K562 (cell line): ENCODE results near the gene LRRC49. TPM values are rescaled to one million over a fixed set of nuclear protein-coding genes. Genes with fewer than 3 reads are reported as not detected.

Experiments used
- ATAC-seq: fragments of 200-7000 bp; cut with Tn5 transposase; 3 replicates; pipeline ENCODE4 v1.9.1; 2020; ENCODE audit warnings: moderate library complexity
- BruUV-seq: library from RNA; stranded (reverse); fragments of 400-500 nt; replicated peaks from 2 replicates; lab custom pipeline; 2021; lab: Mats Ljungman, UMichigan
- CTCF ChIA-PET: fragments of 300-600 bp; formaldehyde crosslinking; extraction: SDS; loops from one replicate; lab custom pipeline; 2021; ENCODE audit warnings: low intra/inter-chr PET ratio; lab: Yijun Ruan, JAX
- POLR2A ChIA-PET: fragments of 300-600, 350-650 bp; sonication (Branson Sonifier 250); formaldehyde crosslinking; extraction: SDS; loops from one replicate; lab custom pipeline; 2021; ENCODE audit warnings: antibody characterized with exemption, inconsistent platforms; lab: Yijun Ruan, JAX
- DNase-seq, 4 experiments: peaks; one replicate each; pipeline versions ENCODE4 v3.0.0 to v3.0.0-alpha.2; 2011 to 2018; ENCODE audit warnings: low spot score in 3 of 4, mixed read lengths in 3 of 4; ENCODE audit errors: extremely low read depth in 1 of 4
- FAIRE-seq: peaks from 2 replicates; lab custom pipeline; 2011; peaks lifted over from hg19 to GRCh38; lab: Jason Lieb, UNC
- H2AFZ ChIP-seq: 2 replicates; pipeline ENCODE4 v1.6.0; 2011; ENCODE audit warnings: low read depth, low read length, control low read depth, inconsistent platforms
- H3K27ac ChIP-seq: fragments of 200-600 bp; 3 replicates; pipeline ENCODE4 v1.8.0; 2011; ENCODE audit warnings: low read depth, mild to moderate bottlenecking, control low read depth, inconsistent platforms, low read length, moderate library complexity, mixed read lengths; ENCODE audit errors: extremely low read depth
- H3K27me3 ChIP-seq, 2 experiments: fragments of 300-600 bp in 1 of 2; 2 replicates in 1 of 2; 3 replicates in 1 of 2; pipeline versions ENCODE4 v1.6.0 to v1.8.0; 2011; ENCODE audit warnings: inconsistent platforms in 2 of 2, low read length in 2 of 2, mild to moderate bottlenecking in 1 of 2, mixed read lengths in 1 of 2, moderate library complexity in 1 of 2; ENCODE audit not compliant: control insufficient read depth in 2 of 2, insufficient read depth in 2 of 2
- H3K36me3 ChIP-seq: fragments of 300-600 bp; 3 replicates; pipeline ENCODE4 v1.8.0; 2011; ENCODE audit warnings: mild to moderate bottlenecking, low read length, inconsistent platforms; ENCODE audit not compliant: control insufficient read depth, insufficient read depth
- H3K4me1 ChIP-seq, 2 experiments: fragments of 200-600 bp in 1 of 2; replicated peaks in 1 of 2; 2 replicates in 1 of 2; 3 replicates in 1 of 2; pipeline versions ENCODE4 v1.5.1 to v1.8.0; 2011; ENCODE audit warnings: inconsistent platforms in 2 of 2, low read length in 2 of 2, mild to moderate bottlenecking in 1 of 2, mixed read lengths in 1 of 2, moderate library complexity in 1 of 2; ENCODE audit not compliant: control insufficient read depth in 2 of 2, insufficient read depth in 2 of 2
- H3K4me2 ChIP-seq: 2 replicates; pipeline ENCODE4 v1.6.1; 2011; ENCODE audit warnings: low read length, control low read depth, inconsistent platforms, mixed read lengths; ENCODE audit not compliant: insufficient read depth
- H3K4me3 ChIP-seq: fragments of 200-600 bp; sonication (generic), shearing (Covaris generic); 2 replicates; pipeline ENCODE4 v1.5.1; 2016; ENCODE audit warnings: control low read depth, inconsistent platforms
- H3K79me2 ChIP-seq: fragments of 200-600 bp; 3 replicates; pipeline ENCODE4 v1.8.0; 2011; ENCODE audit warnings: low read length, inconsistent platforms; ENCODE audit not compliant: control insufficient read depth, insufficient read depth
- H3K9ac ChIP-seq, 2 experiments: 2 replicates each; pipeline versions ENCODE4 v1.6.0 to v1.6.1; 2011; ENCODE audit warnings: low read depth in 2 of 2, low read length in 2 of 2, control low read depth in 1 of 2, inconsistent platforms in 1 of 2, mild to moderate bottlenecking in 1 of 2, mixed read lengths in 1 of 2; ENCODE audit not compliant: insufficient read depth in 1 of 2
- H3K9me1 ChIP-seq: one replicate; pipeline ENCODE4 v1.6.0; 2011; ENCODE audit warnings: inconsistent platforms, mild to moderate bottlenecking, low read length, moderate library complexity; ENCODE audit not compliant: control insufficient read depth, insufficient read depth
- H3K9me3 ChIP-seq: replicated peaks from 2 replicates; pipeline ENCODE4 v1.5.1; 2011; ENCODE audit warnings: low read depth, low read length, inconsistent platforms; ENCODE audit not compliant: control insufficient read depth, insufficient read depth
- H4K20me1 ChIP-seq: replicated peaks from 2 replicates; pipeline ENCODE4 v1.6.1; 2011; ENCODE audit warnings: low read length, inconsistent platforms, mixed read lengths; ENCODE audit not compliant: control insufficient read depth, insufficient read depth
- ILF3 ChIP-seq: fragments of 450-650 bp; IDR thresholded peaks from 2 replicates; pipeline ENCODE4 v1.6.1; 2018; ENCODE audit warnings: antibody characterized with exemption, mild to moderate bottlenecking, moderate library complexity, borderline replicate concordance
- NCOA4 ChIP-seq: fragments of 450-650 bp; IDR thresholded peaks from 2 replicates; pipeline ENCODE4 v1.6.1; 2018; ENCODE audit warnings: mild to moderate bottlenecking; ENCODE audit not compliant: partially characterized antibody
- NR3C1 ChIP-seq: sonication (generic); formaldehyde crosslinking; IDR thresholded peaks from 2 replicates; pipeline ENCODE4 v1.8.1; 2022; ENCODE audit warnings: missing genetic modification reagents
- POLR2AphosphoS2 ChIP-seq: IDR thresholded peaks from 2 replicates; pipeline ENCODE4 v1.6.1; 2012; ENCODE audit warnings: low read length, improper control_type of control experiment
- POLR2G ChIP-seq: fragments of 200-400 bp; formaldehyde crosslinking; IDR thresholded peaks from 2 replicates; pipeline ENCODE4 v1.6.1; 2017; ENCODE audit warnings: low read depth, mild to moderate bottlenecking, antibody characterized with exemption, low read length, moderate library complexity
- POU5F1 ChIP-seq: fragments of 150-350 bp; IDR thresholded peaks from 2 replicates; pipeline ENCODE4 v1.6.1; 2014; ENCODE audit warnings: borderline replicate concordance, low read length, low read depth, mild to moderate bottlenecking; ENCODE audit not compliant: partially characterized antibody
- RAD21 ChIP-seq, 2 experiments: fragments of 250-450 bp in 1 of 2; fragments of 450-650 bp in 1 of 2; sonication (Bioruptor Pico) in 1 of 2; formaldehyde crosslinking in 1 of 2; IDR thresholded peaks in 1 of 2; conservative IDR thresholded peaks in 1 of 2; 2 replicates each; pipeline versions ENCODE4 v1.4.0 to v1.8.0; 2020 to 2022; ENCODE audit warnings: mild to moderate bottlenecking in 2 of 2, moderate library complexity in 1 of 2
- RB1 ChIP-seq: fragments of 450-650 bp; IDR thresholded peaks from 2 replicates; pipeline ENCODE4 v1.6.1; 2017; ENCODE audit warnings: low read depth, mild to moderate bottlenecking
- SMARCB1 ChIP-seq: IDR thresholded peaks from 2 replicates; pipeline ENCODE4 v1.6.1; 2011; ENCODE audit warnings: improper control_type of control experiment, low read depth; ENCODE audit not compliant: insufficient read length
- SOX6 ChIP-seq: fragments of 450-650 bp; IDR thresholded peaks from 2 replicates; pipeline ENCODE4 v1.6.1; 2014; ENCODE audit warnings: mild to moderate bottlenecking
- ZNF12 ChIP-seq: sonication (generic); formaldehyde crosslinking; IDR thresholded peaks from 2 replicates; pipeline ENCODE4 v1.4.0; 2020; ENCODE audit warnings: mild to moderate bottlenecking, missing genetic modification reagents
- ZNF354B ChIP-seq: fragments of 250-450 bp; sonication (Bioruptor Pico); IDR thresholded peaks from 2 replicates; pipeline ENCODE4 v1.4.0; 2020
- ZNF77 ChIP-seq: fragments of 250-450 bp; sonication (Bioruptor Pico); IDR thresholded peaks from 2 replicates; pipeline ENCODE4 v1.5.0; 2020
- ZSCAN29 ChIP-seq: fragments of 450-650 bp; IDR thresholded peaks from 2 replicates; pipeline ENCODE4 v1.6.1; 2017
- WGBS: fragments of 100-300 bp; shearing (Covaris generic); methylation state at CpG from one replicate; pipeline ENCODE4 v1.1.6; 2016; ENCODE audit warnings: low coverage, mixed read lengths; ENCODE audit not compliant: insufficient coverage; ENCODE audit errors: missing lambda C conversion rate; 5-methylcytosine and 5-hydroxymethylcytosine counted together
- in situ Hi-C: fragments of 300-500 bp; cut with MboI; formaldehyde crosslinking; loops from 4 replicates; pipeline ENCODE4 v1.15.0; 2018; ENCODE audit warnings: inconsistent platforms, mixed read lengths
- intact Hi-C: fragments of 100-400 bp; cut with micrococcal nuclease; formaldehyde crosslinking; loops from 2 replicates; pipeline ENCODE4 v1.14.2; 2022
- polyA plus RNA-seq, 8 experiments: library from polyadenylated mRNA; depleted of rRNA in 4 of 8; stranded (reverse) in 5 of 8; unstranded in 3 of 8; fragments of >200 nt; fragmentation: Nextera tagmentation in 2 of 8; fragmentation: Illumina TruSeq in 1 of 8; extraction: Ambion mirVana in 2 of 8; extraction: Trizol in 1 of 8; gene quantifications; 2 replicates each; pipeline versions ENCODE4 v1.2.1 to v1.2.3, GENCODE V29; 2011 to 2014; ENCODE audit warnings: inconsistent platforms in 1 of 8, missing spikeins in 1 of 8
- total RNA-seq, 7 experiments: library from RNA; depleted of rRNA in 6 of 7; stranded (reverse); fragments of >200 nt in 6 of 7; fragmentation: Illumina TruSeq in 2 of 7; extraction: Trizol in 2 of 7; gene quantifications; 2 replicates each; pipeline versions ENCODE4 v1.2.1 to v1.2.3, GENCODE V29; 2011 to 2021; ENCODE audit warnings: low replicate concordance in 1 of 7
- TF ChIP-seq, protein P1 (sequence below): IDR thresholded peaks from 2 replicates; pipeline ENCODE4 v1.6.1; 2011; ENCODE audit warnings: borderline replicate concordance, low read depth, mild to moderate bottlenecking, moderate library complexity, low read length; ENCODE audit not compliant: insufficient read depth, poor library complexity, severe bottlenecking
- TF ChIP-seq, protein P2 (sequence below): fragments of 450-650 bp; IDR thresholded peaks from 2 replicates; pipeline ENCODE4 v1.7.0; 2016; ENCODE audit warnings: borderline replicate concordance
- TF ChIP-seq, protein P3 (sequence below), 2 experiments: IDR thresholded peaks; 2 replicates each; pipeline ENCODE4 v1.6.1; 2012; ENCODE audit warnings: improper control_type of control experiment in 2 of 2, low read depth in 2 of 2, low read length in 2 of 2, borderline replicate concordance in 1 of 2

The LRRC49 gene
- total and polyA plus RNA-seq, 9 of the 15 experiments (the other 6 are each of a cell fraction or from before 2014, with no cell fraction given) = 0.32 TPM; not detected in 8

DNA sequence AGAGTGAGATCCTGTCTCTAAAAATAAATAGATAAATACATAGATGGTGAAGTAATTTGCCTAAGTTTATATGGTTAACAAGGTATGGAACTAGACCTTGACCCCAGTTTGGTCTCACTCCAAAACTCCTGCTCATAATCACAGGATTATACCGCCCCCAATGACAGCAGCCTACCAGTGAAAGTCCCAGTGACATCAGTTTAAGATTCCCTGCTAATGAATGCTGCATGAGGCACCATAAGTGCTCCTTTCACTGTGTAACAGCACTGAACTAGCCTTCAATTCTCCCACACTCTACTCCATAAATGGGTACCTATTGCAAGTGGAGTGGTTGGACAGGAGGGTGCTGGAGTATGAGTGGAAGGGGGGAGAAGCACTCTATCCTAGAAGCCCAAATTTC, 199.0 kb downstream of the LRRC49 start:
- no peak overlapping the region for H3K27ac ChIP-seq
- no peak overlapping the region for H3K4me2 ChIP-seq
- ATAC-seq = no peak
- 0% methylated on average over 1 of the region's 1 CpG for WGBS
- no peak for FAIRE-seq
- H3K9me3 ChIP-seq = no peaks in the 10 kb centered on the region
- no peak overlapping the region for H3K9ac ChIP-seq
- H3K79me2 ChIP-seq = no peaks in the 10 kb centered on the region
- no peak for DNase-seq
- ChIA-PET POLR2A (no interaction called here), CTCF (no interaction called here)
- no peaks in the 10 kb centered on the region for H3K36me3 ChIP-seq
- intact Hi-C loops (no loop called here), in situ Hi-C loops (no loop called here)
- no peaks in the 10 kb centered on the region for H4K20me1 ChIP-seq
- TF ChIP-seq SMARCB1 = no peak
- no peak for TF ChIP-seq POU5F1
- no peak for TF ChIP-seq POLR2AphosphoS2
- TF ChIP-seq, protein P1, sequence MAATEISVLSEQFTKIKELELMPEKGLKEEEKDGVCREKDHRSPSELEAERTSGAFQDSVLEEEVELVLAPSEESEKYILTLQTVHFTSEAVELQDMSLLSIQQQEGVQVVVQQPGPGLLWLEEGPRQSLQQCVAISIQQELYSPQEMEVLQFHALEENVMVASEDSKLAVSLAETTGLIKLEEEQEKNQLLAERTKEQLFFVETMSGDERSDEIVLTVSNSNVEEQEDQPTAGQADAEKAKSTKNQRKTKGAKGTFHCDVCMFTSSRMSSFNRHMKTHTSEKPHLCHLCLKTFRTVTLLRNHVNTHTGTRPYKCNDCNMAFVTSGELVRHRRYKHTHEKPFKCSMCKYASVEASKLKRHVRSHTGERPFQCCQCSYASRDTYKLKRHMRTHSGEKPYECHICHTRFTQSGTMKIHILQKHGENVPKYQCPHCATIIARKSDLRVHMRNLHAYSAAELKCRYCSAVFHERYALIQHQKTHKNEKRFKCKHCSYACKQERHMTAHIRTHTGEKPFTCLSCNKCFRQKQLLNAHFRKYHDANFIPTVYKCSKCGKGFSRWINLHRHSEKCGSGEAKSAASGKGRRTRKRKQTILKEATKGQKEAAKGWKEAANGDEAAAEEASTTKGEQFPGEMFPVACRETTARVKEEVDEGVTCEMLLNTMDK = no peak
- TF ChIP-seq ILF3 = no peak
- TF ChIP-seq ZSCAN29 = no peak
- no peak for TF ChIP-seq ZNF77 (CRISPR knock-in tag)
- TF ChIP-seq NR3C1 (CRISPR knock-in tag) = no peak
- no peak for TF ChIP-seq ZNF12 (CRISPR knock-in tag)
- no peak for TF ChIP-seq RB1
- TF ChIP-seq, protein P2, sequence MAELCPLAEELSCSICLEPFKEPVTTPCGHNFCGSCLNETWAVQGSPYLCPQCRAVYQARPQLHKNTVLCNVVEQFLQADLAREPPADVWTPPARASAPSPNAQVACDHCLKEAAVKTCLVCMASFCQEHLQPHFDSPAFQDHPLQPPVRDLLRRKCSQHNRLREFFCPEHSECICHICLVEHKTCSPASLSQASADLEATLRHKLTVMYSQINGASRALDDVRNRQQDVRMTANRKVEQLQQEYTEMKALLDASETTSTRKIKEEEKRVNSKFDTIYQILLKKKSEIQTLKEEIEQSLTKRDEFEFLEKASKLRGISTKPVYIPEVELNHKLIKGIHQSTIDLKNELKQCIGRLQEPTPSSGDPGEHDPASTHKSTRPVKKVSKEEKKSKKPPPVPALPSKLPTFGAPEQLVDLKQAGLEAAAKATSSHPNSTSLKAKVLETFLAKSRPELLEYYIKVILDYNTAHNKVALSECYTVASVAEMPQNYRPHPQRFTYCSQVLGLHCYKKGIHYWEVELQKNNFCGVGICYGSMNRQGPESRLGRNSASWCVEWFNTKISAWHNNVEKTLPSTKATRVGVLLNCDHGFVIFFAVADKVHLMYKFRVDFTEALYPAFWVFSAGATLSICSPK = no peak
- TF ChIP-seq POLR2G = no peak
- no peak for TF ChIP-seq NCOA4
- no peak for TF ChIP-seq SOX6
- TF ChIP-seq ZNF354B (CRISPR knock-in tag) = no peak
- TF ChIP-seq RAD21 (CRISPR knock-in tag; conservative IDR thresholded peaks at IDR 0.05 in 1 of 2, IDR thresholded peaks at IDR 0.05 in 1 of 2) = no peak
- TF ChIP-seq, protein P3, sequence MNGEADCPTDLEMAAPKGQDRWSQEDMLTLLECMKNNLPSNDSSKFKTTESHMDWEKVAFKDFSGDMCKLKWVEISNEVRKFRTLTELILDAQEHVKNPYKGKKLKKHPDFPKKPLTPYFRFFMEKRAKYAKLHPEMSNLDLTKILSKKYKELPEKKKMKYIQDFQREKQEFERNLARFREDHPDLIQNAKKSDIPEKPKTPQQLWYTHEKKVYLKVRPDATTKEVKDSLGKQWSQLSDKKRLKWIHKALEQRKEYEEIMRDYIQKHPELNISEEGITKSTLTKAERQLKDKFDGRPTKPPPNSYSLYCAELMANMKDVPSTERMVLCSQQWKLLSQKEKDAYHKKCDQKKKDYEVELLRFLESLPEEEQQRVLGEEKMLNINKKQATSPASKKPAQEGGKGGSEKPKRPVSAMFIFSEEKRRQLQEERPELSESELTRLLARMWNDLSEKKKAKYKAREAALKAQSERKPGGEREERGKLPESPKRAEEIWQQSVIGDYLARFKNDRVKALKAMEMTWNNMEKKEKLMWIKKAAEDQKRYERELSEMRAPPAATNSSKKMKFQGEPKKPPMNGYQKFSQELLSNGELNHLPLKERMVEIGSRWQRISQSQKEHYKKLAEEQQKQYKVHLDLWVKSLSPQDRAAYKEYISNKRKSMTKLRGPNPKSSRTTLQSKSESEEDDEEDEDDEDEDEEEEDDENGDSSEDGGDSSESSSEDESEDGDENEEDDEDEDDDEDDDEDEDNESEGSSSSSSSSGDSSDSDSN (IDR thresholded peaks at IDR 0.05; ENCODE audit: borderline replicate concordance in 1 of 2, low read depth in 2 of 2, low read length in 2 of 2) = no peak
- H3K4me3 ChIP-seq = no peak overlapping the region
- no peaks in the 10 kb centered on the region for H3K9me1 ChIP-seq
- no peak overlapping the region for H2AFZ ChIP-seq
- H3K4me1 ChIP-seq = no peaks in the 10 kb centered on the region
- BruUV-seq = no TSS peak
- H3K27me3 ChIP-seq = no peaks in the 10 kb centered on the region
